ENCODE measurements around the gene SLC16A12.

SLC16A12 gene

GRCh38 chr10:89481662-89482061 lies 53.7 kb downstream of the SLC16A12 start:
- H3K4me1 ChIP-seq (ENCODE audit: control insufficient read depth, insufficient read depth, low read length): no peaks in the 10 kb centered on the region; the same call in 1 of the 2 replicates
- H3K9me3 ChIP-seq (ENCODE audit: control insufficient read depth, insufficient read depth, low read depth, low read length): no peaks in the 10 kb centered on the region
- ChIA-PET CTCF (interaction anchor here (0.6 to 0.7 kb wide), 3 partner anchors 79 to 177 kb away, joined by 3 to 7 read pairs (median 4); no protein-coding TSS in a partner anchor), POLR2A (no interaction called here)
- H3K4me3 ChIP-seq (ENCODE audit: low read depth, low read length): no peak overlapping the region
- TF ChIP-seq ZNF112 (tag by site-specific recombination; IDR thresholded peaks at IDR 0.05): no peak
- TF ChIP-seq ZNF138 (tag by site-specific recombination; IDR thresholded peaks at IDR 0.05; ENCODE audit: borderline replicate concordance): no peak
- TF ChIP-seq ZBTB48 (tag by site-specific recombination; IDR thresholded peaks at IDR 0.05): no peak
- no peak overlapping the region for H3K27ac ChIP-seq (ENCODE audit: extremely low read depth, low read depth, low read length)
- no peaks in the 10 kb centered on the region for H3K36me3 ChIP-seq (ENCODE audit: control insufficient read depth in 2 of 2, insufficient read depth in 1 of 2, low read length in 2 of 2)

- POLR2A ChIA-PET: interaction anchor here (0.7 kb wide), 1 partner anchor 36 kb away, joined by 3 read pairs; no protein-coding TSS in a partner anchor
- H3K4me3 ChIP-seq (ENCODE audit: low read depth, low read length): no peak overlapping the region
- no peaks in the 10 kb centered on the region for H3K9me3 ChIP-seq (ENCODE audit: control insufficient read depth, insufficient read depth, low read depth, low read length)
- TF ChIP-seq ZNF292 (tag by site-specific recombination; IDR thresholded peaks at IDR 0.05; ENCODE audit: borderline replicate concordance, low read depth): no peak
- CTCF ChIA-PET: interaction anchor here (0.8 to 1.1 kb wide), 2 partner anchors 12 to 13 kb away, joined by 4 read pairs; no protein-coding TSS in a partner anchor
- H3K36me3 ChIP-seq (ENCODE audit: control insufficient read depth in 2 of 2, insufficient read depth in 1 of 2, low read length in 2 of 2): no peaks in the 10 kb centered on the region
- no peaks in the 10 kb centered on the region; the same call in 1 of the 2 replicates for H3K4me1 ChIP-seq (ENCODE audit: control insufficient read depth, insufficient read depth, low read length)
- H3K27ac ChIP-seq (ENCODE audit: extremely low read depth, low read depth, low read length): no peak overlapping the region
These were observed 55.5 kb downstream of the SLC16A12 start for GRCh38 chr10:89479771-89480446.

GRCh38 chr10:89478739-89479654 lies 56.4 kb downstream of the SLC16A12 start:
- H3K4me1 ChIP-seq (ENCODE audit: control insufficient read depth, insufficient read depth, low read length): no peaks in the 10 kb centered on the region; the same call in 1 of the 2 replicates
- no peak overlapping the region for H3K27ac ChIP-seq (ENCODE audit: extremely low read depth, low read depth, low read length)
- TF ChIP-seq ZNF112 (tag by site-specific recombination; IDR thresholded peaks at IDR 0.05): no peak
- no peak for TF ChIP-seq HOXA7 (CRISPR knock-in tag; IDR thresholded peaks at IDR 0.05; ENCODE audit: borderline replicate concordance)
- TF ChIP-seq ZNF23 (tag by site-specific recombination; IDR thresholded peaks at IDR 0.05; ENCODE audit: borderline replicate concordance): no peak
- TF ChIP-seq ZNF529 (tag by site-specific recombination; IDR thresholded peaks at IDR 0.05; ENCODE audit: insufficient replicate concordance): no peak
- no peak for TF ChIP-seq OVOL3 (tag by site-specific recombination; IDR thresholded peaks at IDR 0.05)
- TF ChIP-seq INSM2 (tag by site-specific recombination; IDR thresholded peaks at IDR 0.05): no peak
- no peak for TF ChIP-seq ZNF654 (tag by site-specific recombination; IDR thresholded peaks at IDR 0.05; ENCODE audit: low read depth)
- TF ChIP-seq SETDB1 (IDR thresholded peaks at IDR 0.05; ENCODE audit: insufficient read length, low read length): no peak
- no peak for TF ChIP-seq ZNF266 (tag by site-specific recombination; IDR thresholded peaks at IDR 0.05; ENCODE audit: low read depth)
- no peak for TF ChIP-seq ZNF350 (tag by site-specific recombination; IDR thresholded peaks at IDR 0.05)
- TF ChIP-seq MZF1 (tag by site-specific recombination; IDR thresholded peaks at IDR 0.05; ENCODE audit: borderline replicate concordance): no peak
- TF ChIP-seq ZNF473 (tag by site-specific recombination; IDR thresholded peaks at IDR 0.05): no peak
- no peak for TF ChIP-seq ZNF202 (tag by site-specific recombination; IDR thresholded peaks at IDR 0.05; ENCODE audit: borderline replicate concordance)
- no peaks in the 10 kb centered on the region for H3K9me3 ChIP-seq (ENCODE audit: control insufficient read depth, insufficient read depth, low read depth, low read length)
- no peak overlapping the region for H3K4me3 ChIP-seq (ENCODE audit: low read depth, low read length)
- POLR2A ChIA-PET: no interaction called here
- no peaks in the 10 kb centered on the region for H3K36me3 ChIP-seq (ENCODE audit: control insufficient read depth in 2 of 2, insufficient read depth in 1 of 2, low read length in 2 of 2)
- CTCF ChIA-PET: interaction anchor here (0.6 to 1.1 kb wide), 3 partner anchors 12 to 1551 kb away, joined by 3 to 4 read pairs (median 4); no protein-coding TSS in a partner anchor
